ENCODE data around the gene UGT1A10.
"Not testable (repeated sequence)": the region's sequence is repeated elsewhere in the genome, so short reads cannot be mapped to it uniquely, and the experiment has no call there.

UGT1A10 gene

DNA sequence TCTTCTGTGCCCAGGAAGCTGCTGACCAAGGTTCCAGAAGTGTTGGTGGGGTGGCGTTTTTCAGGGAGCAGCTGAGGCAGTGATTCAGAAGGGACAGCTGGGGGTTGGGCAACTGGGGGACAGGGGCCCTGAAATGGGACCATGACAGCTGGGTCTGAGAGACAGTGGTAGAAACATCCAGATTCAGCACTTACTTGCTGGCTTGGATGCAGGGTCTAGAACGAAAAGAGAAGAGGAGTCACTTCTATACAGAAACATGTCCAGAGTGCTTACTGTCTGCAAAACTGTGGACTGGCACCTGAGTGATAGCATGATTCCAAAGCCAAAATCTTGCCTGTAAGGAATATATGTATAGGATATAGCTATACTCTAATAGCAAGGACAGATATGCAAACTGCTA, 109.6 kb downstream of the UGT1A10 start:
- not testable (repeated sequence) for DNase-seq

DNA sequence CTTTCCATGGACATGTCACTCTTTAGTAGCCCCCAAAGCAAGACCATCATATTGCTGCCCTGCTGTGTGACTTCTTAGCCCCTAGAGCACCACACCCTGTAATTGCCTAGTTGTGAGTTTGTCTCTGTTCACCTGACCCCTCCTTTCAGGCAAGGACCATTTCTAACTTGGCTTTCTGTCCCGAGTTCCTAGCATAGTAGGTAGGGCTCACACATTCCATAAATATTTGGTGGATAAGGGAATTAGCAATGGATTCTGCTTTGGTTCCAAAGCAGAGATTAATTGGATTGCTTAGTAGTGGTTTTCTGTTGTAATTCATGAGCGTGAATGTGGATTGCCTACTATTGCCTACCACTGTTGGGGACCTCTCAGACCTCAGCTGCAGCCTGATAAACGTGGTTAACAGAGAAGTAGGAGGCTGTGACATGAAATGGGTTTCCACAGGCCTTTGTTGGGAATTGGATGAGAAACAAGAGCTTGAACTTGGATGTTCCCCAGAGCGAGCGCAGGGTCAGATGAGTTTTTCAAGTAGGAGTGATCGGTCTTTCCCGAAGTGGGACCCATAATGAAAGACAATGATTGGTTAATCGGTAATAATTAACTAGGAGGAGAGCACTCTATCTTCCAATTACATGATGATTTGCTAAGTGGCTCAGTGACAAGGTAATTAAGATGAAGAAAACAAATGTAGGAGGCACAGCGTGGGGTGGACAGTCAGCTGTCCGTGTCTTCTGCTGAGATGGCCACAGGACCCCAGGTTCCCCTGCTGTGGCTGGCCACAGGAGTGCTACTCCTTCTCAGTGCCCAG, 110.4 kb downstream of the UGT1A10 start:
- no peak for DNase-seq

DNA sequence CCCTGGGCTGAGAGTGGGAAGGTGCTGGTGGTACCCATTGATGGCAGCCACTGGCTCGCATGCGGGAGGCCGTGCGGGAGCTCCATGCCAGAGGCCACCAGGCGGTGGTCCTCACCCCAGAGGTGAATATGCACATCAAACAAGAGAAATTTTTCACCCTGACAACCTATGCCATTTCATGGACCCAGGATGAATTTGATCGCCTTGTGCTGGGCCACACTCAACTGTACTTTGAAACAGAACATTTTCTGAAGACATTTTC, 111.0 kb downstream of the UGT1A10 start:
- DNase-seq = no peak

DNA sequence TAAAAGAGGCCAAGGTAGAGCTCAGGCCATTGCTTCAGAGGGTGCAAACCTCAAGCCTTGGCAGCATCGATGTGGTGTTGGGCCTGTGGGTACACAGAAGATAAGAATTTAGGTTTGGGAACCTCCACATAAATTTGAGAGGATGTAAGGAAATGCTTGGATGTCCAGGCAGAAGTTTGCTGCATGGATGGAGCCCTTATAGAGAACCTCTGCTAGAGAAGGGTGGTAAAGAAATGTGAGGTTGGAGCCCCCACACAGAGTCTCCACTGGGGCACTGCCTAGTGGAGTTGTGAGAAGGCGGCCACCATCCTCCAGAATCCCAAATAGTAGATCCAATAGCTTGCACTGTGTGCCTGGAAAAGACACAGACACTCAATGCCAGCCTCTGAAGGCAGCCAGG, 114.4 kb downstream of the UGT1A10 start:
- not testable (repeated sequence) for DNase-seq

DNA sequence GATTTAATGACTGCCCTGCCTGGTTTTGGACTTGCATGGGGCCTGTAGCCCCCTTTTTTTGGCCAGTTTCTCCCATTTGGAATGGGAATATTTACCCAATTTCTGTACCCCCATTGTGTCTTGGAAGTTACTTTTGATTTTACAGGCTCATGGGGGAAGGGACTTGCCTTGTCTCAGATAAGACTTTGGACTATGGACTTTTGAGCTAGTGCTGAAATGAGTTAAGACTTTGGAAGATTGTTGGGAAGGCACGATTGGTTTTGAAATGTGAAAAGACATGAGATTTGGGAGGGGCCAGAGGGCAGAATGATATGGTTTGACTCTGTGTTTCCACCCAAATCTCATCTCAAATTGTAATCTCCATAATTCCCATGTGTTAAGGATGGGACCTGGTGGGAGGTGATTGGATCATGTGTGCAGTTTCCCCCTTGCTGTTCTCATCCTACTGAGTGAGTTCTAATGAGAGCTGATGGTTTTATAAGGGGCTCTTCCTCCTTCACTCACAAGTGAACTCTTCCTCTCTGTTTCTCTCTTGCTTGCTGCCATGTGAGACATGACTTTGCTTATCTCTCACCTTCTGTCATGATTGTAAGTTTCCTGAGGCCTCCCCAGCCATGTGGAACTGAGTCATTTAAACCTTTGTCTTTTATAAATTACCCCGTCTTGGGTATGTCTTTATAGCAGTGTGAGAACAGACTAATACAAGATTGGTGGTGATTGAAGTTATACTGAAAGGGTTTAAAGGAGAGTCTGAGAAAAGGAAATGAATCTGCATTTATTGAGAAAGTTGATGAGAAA, 115.2 kb downstream of the UGT1A10 start:
- DNase-seq = not testable (repeated sequence)

DNA sequence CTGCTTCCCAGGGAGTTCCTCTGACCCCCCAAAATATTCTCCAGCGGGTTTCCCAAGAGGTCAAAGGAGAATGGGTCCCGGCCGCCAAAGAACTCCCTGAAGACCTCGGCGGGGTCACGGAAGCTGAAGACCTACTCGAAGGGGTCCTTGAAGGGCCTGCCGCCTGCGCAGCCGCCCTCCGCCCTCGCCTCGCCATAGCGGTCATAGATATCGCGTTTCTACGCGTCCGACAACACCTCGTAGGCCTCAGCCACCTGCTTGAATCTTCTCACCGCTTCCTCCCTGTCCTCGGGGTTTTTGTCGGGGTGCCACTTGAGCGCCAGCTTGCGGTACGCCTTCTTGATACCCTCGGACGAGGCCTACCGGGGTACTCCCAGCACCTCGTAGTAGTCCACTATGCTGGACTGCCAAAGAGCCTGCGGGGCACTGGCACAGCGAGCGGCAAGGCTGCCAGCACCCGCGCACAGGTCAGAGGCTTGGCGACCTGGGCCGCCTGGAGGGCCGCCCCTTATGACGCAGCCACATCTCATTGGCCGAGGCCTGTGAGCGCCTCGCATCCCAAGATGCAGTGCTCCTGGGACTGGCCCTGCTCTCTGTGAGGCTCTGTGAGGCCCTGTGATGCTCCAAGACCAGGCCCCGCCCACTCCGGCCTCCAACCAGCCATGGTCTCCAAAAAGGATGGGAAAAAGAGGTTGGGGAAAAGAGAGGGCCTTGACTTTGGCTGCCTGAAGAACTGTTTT, 118.8 kb downstream of the UGT1A10 start:
- DNase-seq = no peak

DNA sequence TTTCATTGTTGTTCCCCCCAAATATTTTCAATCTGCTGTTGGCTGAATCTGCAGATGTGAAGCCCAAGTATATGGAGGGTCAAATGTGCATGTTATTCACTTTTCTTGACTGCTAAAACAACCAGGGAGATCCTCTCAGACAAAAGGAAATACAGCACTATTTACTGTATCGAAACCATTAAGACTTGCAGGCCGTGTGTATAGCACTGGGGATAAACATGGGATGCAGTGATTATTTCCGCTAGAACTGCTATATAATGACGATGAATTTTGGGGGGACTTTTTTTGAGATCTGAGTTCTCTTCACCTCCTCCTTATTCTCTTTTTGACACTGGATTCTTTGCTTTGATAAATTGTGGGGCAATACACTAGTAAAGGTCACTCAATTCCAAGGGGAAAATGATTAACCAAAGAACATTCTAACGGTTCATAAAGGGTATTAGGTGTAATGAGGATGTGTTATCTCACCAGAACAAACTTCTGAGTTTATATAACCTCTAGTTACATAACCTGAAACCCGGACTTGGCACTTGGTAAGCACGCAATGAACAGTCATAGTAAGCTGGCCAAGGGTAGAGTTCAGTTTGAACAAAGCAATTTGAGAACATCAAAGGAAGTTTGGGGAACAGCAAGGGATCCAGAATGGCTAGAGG, 120.3 kb downstream of the UGT1A10 start:
- DNase-seq = no peak

DNA sequence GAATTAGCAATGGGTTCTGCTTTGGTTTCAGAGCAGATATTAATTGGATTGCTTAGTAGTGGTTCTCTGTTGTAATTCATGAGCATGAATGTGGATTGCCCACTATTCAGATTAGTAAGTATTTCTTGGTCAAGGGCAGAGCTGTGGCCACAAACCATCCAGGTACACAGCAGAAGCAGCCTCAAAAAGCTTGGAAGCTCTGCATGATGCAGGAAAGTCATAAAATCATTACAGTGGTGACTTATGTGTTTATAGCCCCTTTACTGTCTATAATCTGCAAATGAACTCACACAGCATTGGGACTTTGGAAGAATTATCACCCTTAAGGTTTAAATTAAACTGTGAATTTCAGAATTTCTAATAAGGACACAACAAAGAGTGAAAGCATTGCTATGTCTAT, 121.9 kb downstream of the UGT1A10 start:
- DNase-seq = no peak

DNA sequence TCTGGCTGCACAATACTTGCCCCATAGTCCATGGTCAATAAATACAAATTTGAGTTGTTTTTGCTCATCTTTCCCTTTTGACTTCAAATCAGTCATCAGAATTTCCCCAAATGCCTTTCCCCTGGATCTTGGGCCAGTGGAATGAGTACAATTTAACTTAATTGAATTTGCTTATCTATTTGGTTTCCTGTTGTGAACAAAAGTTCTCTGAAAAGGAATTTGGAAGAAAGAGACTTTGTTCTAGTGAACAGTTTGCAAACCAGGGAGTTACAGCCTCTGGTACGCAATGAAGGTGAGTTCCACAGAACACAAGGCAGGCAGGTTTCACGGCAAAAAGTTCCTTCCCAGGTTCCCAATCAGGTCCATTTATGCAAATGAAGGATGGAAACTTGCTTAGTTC, 122.6 kb downstream of the UGT1A10 start:
- DNase-seq = no peak

DNA sequence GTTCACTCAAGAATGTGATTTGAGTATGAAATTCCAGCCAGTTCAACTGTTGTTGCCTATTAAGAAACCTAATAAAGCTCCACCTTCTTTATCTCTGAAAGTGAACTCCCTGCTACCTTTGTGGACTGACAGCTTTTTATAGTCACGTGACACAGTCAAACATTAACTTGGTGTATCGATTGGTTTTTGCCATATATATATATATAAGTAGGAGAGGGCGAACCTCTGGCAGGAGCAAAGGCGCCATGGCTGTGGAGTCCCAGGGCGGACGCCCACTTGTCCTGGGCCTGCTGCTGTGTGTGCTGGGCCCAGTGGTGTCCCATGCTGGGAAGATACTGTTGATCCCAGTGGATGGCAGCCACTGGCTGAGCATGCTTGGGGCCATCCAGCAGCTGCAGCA, 123.8 kb downstream of the UGT1A10 start, which contains the start of gene UGT1A1:
UGT1A1 (plus strand) TSS at position 228 of the 400 bp plus-strand sequence; CDS start at position 246, 18 bp downstream.
- DNase-seq = no peak

DNA sequence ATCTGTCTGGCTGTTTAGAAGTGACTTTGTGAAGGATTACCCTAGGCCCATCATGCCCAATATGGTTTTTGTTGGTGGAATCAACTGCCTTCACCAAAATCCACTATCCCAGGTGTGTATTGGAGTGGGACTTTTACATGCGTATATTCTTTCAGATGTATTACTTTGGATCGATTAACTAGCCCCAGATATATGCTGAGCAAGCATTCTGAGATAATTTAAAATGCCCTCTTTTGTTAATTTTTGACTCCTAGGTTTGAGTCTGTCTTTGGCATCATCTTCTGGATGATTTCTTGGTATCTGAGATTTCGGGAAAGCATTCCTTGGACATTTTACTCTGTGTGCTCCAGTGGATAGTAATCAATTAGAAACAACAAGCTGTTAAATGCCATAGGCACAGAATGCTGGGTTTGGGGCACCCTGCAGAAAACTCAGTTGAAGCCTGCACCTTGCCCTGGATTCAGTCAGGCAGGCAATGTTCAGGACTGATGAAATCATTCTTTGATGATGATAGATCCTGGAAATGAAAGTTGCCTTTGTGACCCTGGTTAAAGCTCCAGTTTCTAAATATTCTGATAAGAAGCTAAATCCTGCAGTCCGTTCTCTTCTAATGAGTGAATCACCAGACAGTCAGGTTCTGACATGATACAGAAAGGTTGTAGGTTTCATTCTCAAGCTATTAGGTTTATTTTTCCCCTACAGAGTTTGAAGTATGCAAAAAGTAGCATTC, 125.0 kb downstream of the UGT1A10 start:
- DNase-seq = no peak

DNA sequence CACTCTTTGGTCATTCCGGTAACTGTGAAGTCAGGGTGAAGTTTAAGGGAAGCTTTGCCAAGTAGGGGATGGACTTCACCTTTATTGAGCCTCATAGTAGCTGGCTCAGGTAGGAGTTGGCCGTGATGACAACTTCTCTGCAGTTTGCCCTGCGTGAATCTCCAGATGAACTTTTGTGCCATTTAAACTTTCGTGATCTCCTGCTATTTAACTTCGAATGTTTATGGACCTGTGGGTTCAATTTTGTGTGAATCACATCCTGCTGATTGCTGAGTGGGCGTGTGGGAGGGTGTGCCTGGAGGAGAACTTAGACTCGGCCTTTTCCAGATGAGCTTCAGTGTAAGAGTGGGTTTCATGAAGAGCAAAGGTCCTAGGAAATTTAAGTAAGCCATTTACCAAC, 128.0 kb downstream of the UGT1A10 start:
- no peak for DNase-seq

DNA sequence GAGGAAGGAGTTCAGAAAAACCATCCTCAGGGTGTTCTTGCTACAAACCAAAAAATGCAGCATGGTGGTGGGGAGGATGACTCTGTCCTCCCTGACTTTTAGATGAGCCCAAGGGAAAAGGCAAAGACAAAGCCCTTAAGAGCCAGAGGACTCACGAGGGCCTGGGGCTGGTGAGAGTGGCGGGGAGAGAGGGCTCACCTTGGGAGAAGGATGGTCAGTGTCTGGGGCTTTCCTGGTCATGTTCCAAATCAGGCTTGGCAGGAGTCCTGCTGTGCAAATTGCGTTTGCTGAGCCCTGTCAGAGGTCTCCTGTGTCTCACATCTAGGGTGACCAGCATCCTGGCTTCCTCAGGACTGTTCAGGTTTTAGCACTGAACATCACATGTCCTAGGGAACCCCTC, 128.5 kb downstream of the UGT1A10 start:
- no peak for DNase-seq

DNA sequence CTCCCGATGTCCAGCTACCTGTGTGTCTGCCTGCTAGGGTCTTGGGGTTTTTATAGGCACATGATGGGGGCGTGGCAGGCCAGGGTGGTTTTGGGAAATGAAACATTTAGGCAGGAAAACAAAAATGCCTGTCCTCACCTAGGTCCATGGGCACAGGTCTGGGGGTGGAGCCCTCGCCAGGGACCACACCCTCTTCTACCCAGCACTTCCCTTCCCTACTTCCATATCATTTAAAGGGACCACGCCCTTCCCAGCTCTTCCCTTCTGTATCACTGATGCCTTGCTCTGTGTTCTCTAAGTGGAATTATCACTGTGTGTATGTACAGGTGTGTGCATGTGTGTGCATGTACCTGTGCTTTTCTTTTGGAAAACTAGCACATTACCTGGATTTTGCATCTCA, 130.2 kb downstream of the UGT1A10 start:
- DNase-seq = no peak

DNA sequence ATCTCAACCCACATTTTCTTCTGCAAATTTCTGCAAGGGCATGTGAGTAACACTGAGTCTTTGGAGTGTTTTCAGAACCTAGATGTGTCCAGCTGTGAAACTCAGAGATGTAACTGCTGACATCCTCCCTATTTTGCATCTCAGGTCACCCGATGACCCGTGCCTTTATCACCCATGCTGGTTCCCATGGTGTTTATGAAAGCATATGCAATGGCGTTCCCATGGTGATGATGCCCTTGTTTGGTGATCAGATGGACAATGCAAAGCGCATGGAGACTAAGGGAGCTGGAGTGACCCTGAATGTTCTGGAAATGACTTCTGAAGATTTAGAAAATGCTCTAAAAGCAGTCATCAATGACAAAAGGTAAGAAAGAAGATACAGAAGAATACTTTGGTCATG, 131.8 kb downstream of the UGT1A10 start:
- no peak for DNase-seq

DNA sequence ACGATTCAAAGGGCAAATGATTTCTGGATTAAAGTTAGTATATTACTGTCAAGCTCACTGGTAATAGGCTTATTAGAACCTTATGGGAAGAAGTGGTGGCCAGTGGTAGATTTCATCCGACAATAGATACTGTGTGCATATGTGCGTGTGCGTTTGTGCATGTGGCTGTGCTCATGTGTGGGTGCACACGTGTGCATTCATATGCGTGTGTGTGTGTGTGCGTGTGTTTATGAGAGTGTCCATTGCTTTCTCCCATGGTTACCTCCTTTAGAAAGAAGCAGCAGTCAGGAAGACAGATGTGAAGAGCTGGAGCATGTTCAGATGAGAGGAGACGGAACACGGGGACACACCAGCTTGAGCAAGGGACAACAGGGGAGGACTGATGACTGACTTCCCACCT, 133.0 kb downstream of the UGT1A10 start:
- no peak for DNase-seq

DNA sequence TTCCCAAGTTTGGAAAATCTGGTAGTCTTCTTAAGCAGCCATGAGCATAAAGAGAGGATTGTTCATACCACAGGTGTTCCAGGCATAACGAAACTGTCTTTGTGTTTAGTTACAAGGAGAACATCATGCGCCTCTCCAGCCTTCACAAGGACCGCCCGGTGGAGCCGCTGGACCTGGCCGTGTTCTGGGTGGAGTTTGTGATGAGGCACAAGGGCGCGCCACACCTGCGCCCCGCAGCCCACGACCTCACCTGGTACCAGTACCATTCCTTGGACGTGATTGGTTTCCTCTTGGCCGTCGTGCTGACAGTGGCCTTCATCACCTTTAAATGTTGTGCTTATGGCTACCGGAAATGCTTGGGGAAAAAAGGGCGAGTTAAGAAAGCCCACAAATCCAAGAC, 135.9 kb downstream of the UGT1A10 start:
- no peak for DNase-seq

DNA sequence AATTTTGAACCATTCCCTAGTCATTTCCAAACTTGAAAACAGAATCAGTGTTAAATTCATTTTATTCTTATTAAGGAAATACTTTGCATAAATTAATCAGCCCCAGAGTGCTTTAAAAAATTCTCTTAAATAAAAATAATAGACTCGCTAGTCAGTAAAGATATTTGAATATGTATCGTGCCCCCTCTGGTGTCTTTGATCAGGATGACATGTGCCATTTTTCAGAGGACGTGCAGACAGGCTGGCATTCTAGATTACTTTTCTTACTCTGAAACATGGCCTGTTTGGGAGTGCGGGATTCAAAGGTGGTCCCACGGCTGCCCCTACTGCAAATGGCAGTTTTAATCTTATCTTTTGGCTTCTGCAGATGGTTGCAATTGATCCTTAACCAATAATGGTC, 136.3 kb downstream of the UGT1A10 start:
- DNase-seq = no peak

DNA sequence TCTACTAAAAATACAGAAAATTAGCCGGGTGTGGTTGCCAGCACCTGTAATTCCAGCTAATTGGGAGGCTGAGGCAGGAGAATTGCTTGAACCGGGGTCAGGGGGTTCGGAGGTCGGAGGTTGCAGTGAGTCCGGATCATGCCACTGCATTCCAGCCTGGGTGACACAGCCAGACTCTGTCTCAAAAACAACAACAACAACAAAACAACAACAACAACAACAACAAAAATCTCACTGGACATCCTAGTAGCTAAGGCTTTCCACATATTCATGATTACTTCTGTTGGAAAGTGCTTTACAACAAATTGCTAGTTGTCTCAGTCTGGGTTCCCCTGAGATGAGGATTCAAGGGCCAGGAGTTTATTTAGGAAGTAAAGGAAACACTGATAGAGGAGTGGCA, 137.6 kb downstream of the UGT1A10 start:
- DNase-seq = no peak

DNA sequence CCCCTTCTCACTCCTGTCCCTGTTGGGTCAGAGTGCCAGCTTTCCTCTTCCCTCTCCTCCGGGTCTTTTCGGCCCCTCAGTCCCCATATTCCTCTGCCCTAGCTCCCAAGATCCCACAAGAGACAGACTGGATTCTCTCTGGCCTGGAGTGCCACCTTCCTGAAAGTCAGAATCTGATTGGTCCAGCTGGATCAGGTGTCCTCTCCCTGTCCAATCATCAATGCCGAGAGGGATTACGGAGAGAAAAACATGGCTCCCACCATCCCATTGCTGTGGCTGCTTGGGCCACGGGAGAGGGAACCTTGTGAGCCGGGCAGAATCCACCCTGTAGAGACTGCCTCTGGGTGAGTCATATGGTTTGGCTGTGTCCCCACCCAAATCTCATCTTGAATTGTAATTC, 139.2 kb downstream of the UGT1A10 start:
- DNase-seq = no peak

DNA sequence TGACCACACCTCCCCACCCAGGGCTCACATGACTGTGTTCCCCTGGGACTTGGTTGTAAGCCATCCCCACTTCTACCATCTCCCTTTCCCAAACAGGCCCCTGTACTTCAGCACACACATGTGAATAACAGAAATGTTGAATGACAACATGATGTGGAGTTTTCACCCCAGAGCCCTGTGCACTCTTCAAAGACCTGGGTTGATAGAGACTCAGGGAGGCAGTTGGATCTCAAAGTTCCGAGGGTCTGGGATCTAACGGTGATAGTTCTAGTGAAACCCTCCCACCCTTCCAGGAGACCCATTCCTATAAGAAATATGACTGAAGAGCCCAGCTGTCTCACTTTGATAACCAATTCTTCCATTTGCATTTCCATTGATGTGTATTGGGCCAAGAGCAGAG, 141.8 kb downstream of the UGT1A10 start, which contains the start of gene MROH2A:
MROH2A (plus strand) TSS at position 301 of the 400 bp plus-strand sequence. CDS start 1,029 bp downstream, outside the sequence.
- DNase-seq = no peak

DNA sequence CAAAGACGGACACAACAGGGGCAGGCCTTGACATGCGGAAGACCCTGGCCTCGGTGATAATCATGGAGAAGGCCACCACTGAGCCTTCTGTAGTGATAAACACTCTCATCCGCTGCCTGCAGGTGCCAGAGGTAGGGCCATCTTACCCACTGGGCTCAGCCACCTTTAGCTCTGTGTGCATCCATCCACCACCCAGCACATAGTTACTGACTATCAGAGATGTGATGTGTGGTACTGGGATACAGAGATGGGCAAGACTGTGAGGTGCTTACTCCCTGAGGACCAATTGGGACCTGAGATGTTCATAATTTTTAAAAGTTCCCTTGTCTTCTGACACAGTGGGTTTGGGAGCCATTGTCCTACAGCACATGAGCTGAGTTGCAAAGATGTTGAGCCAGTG, 143.5 kb downstream of the UGT1A10 start:
- no peak for DNase-seq

Measured in T-helper 1 cell (primary cell).